Gastrocnemius medialis (tissue), 4 donors: ENCODE data around the gene NEK11.

Source experiments
- CTCF ChIP-seq, 5 experiments: fragments of 450-650 bp in 3 of 5; fragments of 200-600 bp in 2 of 5; sonication (generic) in 2 of 5; IDR thresholded peaks in 4 of 5; conservative IDR thresholded peaks in 1 of 5; 1 replicate in 4 of 5; 2 replicates in 1 of 5; pipeline ENCODE4 v1.5.1; 2016 to 2019; ENCODE audit warnings: antibody characterized with exemption in 5 of 5, mild to moderate bottlenecking in 3 of 5, moderate library complexity in 3 of 5
- POLR2A ChIP-seq, 2 donors: fragments of 450-650 bp; IDR thresholded peaks; one replicate each; pipeline ENCODE4 v1.6.1; 2017; ENCODE audit warnings: antibody characterized with exemption in 2 of 2, mild to moderate bottlenecking in 2 of 2, moderate library complexity in 2 of 2

GRCh38 chr3:131232711-131233267 is 206.1 kb downstream of the NEK11 start:
- TF ChIP-seq CTCF (IDR thresholded peaks at IDR 0.05 in 4 of 5, conservative IDR thresholded peaks at IDR 0.05 in 1 of 5) (no peak), POLR2A (IDR thresholded peaks at IDR 0.05) (no peak)
